Subcutaneous abdominal adipose tissue (tissue), 5 donors: ENCODE measurements around the gene THOC6.

Experiments used
- H3K27ac ChIP-seq: one replicate; pipeline ENCODE4 v1.7.0; 2013; ENCODE audit warnings: low read depth, mild to moderate bottlenecking, inconsistent platforms, low read length, moderate library complexity
- H3K27me3 ChIP-seq, 5 donors: one replicate each; pipeline ENCODE4 v1.7.0; 2013; ENCODE audit warnings: low read length in 5 of 5, inconsistent platforms in 1 of 5; ENCODE audit not compliant: control insufficient read depth in 5 of 5, insufficient read depth in 4 of 5
- H3K36me3 ChIP-seq, 5 donors: one replicate each; pipeline ENCODE4 v1.7.0; 2013; ENCODE audit warnings: low read length in 5 of 5; ENCODE audit not compliant: control insufficient read depth in 5 of 5, insufficient read depth in 5 of 5
- H3K4me1 ChIP-seq, 5 donors: one replicate each; pipeline ENCODE4 v1.7.0; 2013; ENCODE audit warnings: low read length in 5 of 5, mild to moderate bottlenecking in 3 of 5, moderate library complexity in 1 of 5; ENCODE audit not compliant: control insufficient read depth in 5 of 5, insufficient read depth in 5 of 5
- H3K4me3 ChIP-seq, 5 donors: one replicate each; pipeline ENCODE4 v1.7.0; 2013; ENCODE audit warnings: low read length in 5 of 5, low read depth in 1 of 5
- H3K9ac ChIP-seq, 5 donors: one replicate each; pipeline ENCODE4 v1.7.0; 2013; ENCODE audit warnings: low read length in 5 of 5, mild to moderate bottlenecking in 4 of 5, moderate library complexity in 3 of 5
- H3K9me3 ChIP-seq, 5 donors: one replicate each; pipeline ENCODE4 v1.7.0; 2013; ENCODE audit warnings: low read length in 5 of 5; ENCODE audit not compliant: control insufficient read depth in 5 of 5
- donor health status: healthy.
- donor health status: healthy.
- donor health status: healthy.
- donor health status: healthy.
- donor health status: healthy.

Gene THOC6

DNA sequence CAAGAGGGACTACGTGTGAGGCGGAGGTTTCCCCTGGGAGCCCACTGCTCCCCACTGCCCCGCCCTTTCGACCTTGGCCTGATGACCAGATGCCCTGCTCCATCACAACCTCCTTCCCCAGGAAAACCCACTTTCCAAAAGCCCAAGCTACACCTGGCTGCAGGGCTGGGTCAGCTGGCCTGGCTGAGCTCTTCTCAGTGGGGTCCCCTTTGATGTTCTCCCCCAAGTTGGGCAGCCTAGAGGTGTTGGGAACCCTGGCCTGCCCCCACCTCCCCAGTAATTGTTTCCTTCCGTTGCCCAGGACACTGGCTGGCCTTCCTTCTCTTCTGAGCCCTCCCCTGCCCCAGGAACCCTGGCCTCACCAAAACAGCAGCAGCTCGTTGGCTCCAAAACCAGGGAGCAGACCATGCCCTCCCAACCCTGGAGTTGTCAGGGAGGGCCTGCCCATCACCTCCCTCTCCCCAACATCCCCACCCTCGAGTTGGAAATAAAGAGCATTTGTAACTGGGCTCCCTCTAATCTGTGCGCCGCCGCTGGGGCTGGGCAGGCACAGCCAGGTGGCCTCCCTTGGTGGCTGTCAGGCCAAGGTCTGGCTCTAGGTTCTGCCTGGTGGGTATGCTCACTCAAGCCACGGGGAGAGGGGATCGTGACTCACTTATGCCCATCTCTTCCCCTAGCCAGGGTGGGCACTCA lies 9.7 kb upstream of the THOC6 start:
- Histone ChIP-seq H3K27me3 (peaks cover 34 to 68% (median 47%) of the 10 kb centered on the region in 5 donors), H3K4me3 (no peak overlapping the region), H3K9me3 (no peaks in the 10 kb centered on the region), H3K27ac (no peak overlapping the region), H3K36me3 (no peaks in the 10 kb centered on the region), H3K9ac (no peak overlapping the region), H3K4me1 (peaks cover 0 to 6% (median 0%) of the 10 kb centered on the region in 5 donors)

DNA sequence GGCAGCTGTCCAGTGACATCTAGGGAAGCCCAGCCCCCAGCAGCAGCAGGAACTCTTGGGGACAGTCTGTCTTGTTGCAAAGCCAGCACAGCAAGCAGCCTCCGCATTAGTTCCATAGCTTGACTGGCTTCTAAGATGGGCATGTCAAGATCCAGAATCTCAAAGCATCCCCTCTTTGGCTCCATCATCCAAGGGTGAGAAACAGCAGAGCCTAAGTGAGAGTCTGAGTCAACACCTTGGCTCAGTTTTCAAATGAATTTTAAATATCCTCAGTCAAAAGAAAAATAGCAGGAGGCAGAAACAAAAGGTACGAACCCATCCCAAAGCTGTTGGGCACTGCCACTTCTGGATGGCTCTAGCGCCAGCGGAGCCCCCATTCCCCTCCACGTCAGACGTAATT lies 8.9 kb upstream of the THOC6 start:
- Histone ChIP-seq H3K4me1 (peaks cover 0 to 9% (median 4%) of the 10 kb centered on the region in 5 donors), H3K9ac (no peak overlapping the region), H3K27me3 (peaks cover 30 to 62% (median 42%) of the 10 kb centered on the region in 5 donors), H3K4me3 (no peak overlapping the region), H3K27ac (no peak overlapping the region), H3K9me3 (no peaks in the 10 kb centered on the region), H3K36me3 (no peaks in the 10 kb centered on the region)

GRCh38 chr16:3015865-3016521 lies 7.8 kb upstream of the THOC6 start:
- Histone ChIP-seq H3K27me3 (peaks cover 30 to 56% (median 37%) of the 10 kb centered on the region in 5 donors), H3K4me3 (no peak overlapping the region), H3K9me3 (no peaks in the 10 kb centered on the region), H3K4me1 (peaks cover 0 to 18% (median 10%) of the 10 kb centered on the region in 5 donors), H3K27ac (no peak overlapping the region), H3K36me3 (no peaks in the 10 kb centered on the region), H3K9ac (no peak overlapping the region)

- H3K9ac ChIP-seq, result no peak overlapping the region
- H3K4me1 ChIP-seq, result peaks cover 0 to 31% (median 22%) of the 10 kb centered on the region in 5 donors
- H3K36me3 ChIP-seq, result no peaks in the 10 kb centered on the region
- H3K27ac ChIP-seq, result no peak overlapping the region
- H3K27me3 ChIP-seq, result peaks cover 24 to 47% (median 28%) of the 10 kb centered on the region in 5 donors
- H3K9me3 ChIP-seq, result no peaks in the 10 kb centered on the region
- no peak overlapping the region for H3K4me3 ChIP-seq
Observed at GRCh38 chr16:3017344-3017743, 6.5 kb upstream of the THOC6 start.

DNA sequence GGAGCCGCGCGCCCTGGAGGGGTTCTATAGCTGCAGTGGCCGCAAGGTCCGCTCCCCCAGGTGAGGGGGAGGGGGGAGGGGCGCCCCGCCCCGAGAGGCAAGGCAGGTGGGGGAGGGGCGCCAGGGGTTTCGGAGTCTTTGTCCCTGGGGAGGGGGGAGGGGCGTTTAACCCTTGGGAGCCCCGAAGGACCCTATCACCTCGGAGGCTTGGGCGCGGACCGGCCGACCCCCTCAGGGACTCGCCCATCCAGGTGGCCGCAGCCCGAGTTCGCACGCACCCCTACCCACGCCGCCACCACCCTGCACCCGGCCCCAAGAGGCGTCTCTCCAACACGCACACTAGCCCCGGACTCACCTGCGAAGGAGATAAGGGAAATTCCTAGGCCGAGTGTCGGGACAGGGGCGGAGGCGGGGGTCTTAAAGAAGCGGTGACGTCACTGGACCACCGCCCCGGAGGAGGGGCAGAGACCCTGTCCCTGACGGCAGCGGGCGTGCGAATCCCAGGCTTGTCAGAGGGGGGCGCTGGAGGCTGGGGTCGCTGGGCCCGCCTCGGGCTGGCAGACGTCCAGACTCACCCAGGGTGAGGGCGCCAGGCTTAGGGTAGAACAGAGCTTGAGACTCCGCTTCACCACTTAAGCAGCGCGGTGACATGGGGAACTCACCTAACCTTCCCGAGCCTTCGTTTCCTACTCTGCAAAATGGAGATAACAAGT lies 5.9 kb upstream of the THOC6 start, which contains the start of gene CLDN6:
Gene CLDN6 (minus strand): TSS at position 390 of the 713 bp plus-strand sequence. CDS start 2,162 bp downstream, outside the sequence.
- H3K4me3 ChIP-seq, result no peak within 1 kb of the TSS
- H3K27me3 ChIP-seq, result peaks cover 20 to 41% (median 23%) of the 10 kb centered on the region in 5 donors
- H3K27ac ChIP-seq, result no peak within 1 kb of the TSS
- H3K4me1 ChIP-seq, result peaks cover 4 to 37% (median 28%) of the 10 kb centered on the region in 5 donors
- no peak within 1 kb of the TSS for H3K9ac ChIP-seq
- no peaks in the 10 kb centered on the region for H3K36me3 ChIP-seq
- H3K9me3 ChIP-seq, result no peaks in the 10 kb centered on the region

- Histone ChIP-seq H3K9ac (peak overlapping the region in 1 of 5 donors; percentile 73), H3K4me3 (peak overlapping the region; percentile 23 to 82 (median 70)), H3K4me1 (peaks cover 4 to 53% (median 45%) of the 10 kb centered on the region in 5 donors), H3K27ac (no peak overlapping the region), H3K9me3 (no peaks in the 10 kb centered on the region), H3K36me3 (no peaks in the 10 kb centered on the region), H3K27me3 (peaks cover 6 to 24% (median 10%) of the 10 kb centered on the region in 5 donors)
Observed at GRCh38 chr16:3019594-3020246, 4.1 kb upstream of the THOC6 start.

DNA sequence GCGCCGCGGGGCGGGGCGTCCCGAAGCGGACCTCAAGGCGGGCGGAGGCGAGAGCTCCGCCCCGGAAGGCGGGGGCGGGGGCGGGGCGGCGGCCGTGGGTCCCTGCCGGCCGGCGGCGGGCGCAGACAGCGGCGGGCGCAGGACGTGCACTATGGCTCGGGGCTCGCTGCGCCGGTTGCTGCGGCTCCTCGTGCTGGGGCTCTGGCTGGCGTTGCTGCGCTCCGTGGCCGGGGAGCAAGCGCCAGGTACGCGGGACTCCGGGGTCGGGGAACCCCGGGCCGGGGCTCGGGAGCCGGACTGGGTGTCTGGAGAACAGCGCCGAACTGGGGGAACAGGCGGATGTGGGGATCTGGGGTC lies 3.6 kb upstream of the THOC6 start, which contains the start of gene TNFRSF12A:
Gene TNFRSF12A (plus strand): TSS at position 122 of the 357 bp plus-strand sequence. CDS start 30 bp downstream, at position 152.
- Histone ChIP-seq H3K4me1 (peaks cover 4 to 53% (median 45%) of the 10 kb centered on the region in 5 donors), H3K9ac (peak within 1 kb of the TSS; percentile 66 to 96 (median 92)), H3K4me3 (peak within 1 kb of the TSS; percentile 70 to 90 (median 82))

DNA sequence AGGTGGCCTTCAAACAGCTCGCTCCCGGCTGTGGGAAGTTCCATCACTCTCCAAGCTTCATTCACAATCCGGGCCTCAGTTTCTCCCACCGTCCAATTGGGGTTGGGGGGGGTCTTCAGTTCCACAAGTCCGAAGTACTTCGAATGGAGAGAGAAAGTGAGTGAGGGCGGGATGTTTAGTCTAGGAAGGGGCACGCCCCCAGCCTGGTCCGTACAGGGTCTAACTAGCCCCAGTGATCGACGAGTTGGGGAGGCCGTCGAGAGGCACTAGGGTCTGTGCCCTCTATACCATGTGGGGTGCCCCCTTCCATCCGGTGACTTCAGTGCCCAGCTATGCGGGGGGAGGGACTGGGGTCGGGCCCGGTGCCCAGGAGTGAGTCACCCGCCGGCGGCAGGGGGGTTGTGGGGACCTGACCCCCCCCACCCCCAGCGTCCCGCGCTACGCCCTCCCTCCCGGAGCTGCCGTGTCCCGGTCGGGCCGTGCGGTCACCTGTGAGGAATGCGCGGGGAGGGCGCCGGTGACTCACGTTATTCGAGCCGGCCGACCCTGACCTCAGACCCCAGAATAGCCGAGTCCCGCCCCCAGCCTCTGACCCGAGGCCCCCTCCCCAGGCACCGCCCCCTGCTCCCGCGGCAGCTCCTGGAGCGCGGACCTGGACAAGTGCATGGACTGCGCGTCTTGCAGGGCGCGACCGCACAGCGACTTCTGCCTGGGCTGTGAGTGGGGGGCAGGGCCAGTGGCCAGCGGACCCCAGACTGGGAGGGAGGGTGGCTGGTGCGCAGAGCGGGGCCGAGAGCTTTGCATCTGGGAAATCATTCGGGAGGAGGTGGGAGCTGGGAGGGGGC lies 3.0 kb upstream of the THOC6 start:
- peaks cover 0 to 3% (median 0%) of the 10 kb centered on the region in 5 donors for H3K36me3 ChIP-seq
- peak overlapping the region; percentile 66 to 96 (median 92) for H3K9ac ChIP-seq
- peak overlapping the region; percentile 70 to 90 (median 82) for H3K4me3 ChIP-seq
- peaks cover 4 to 53% (median 45%) of the 10 kb centered on the region in 5 donors for H3K4me1 ChIP-seq
- peaks cover 6 to 19% (median 10%) of the 10 kb centered on the region in 5 donors for H3K27me3 ChIP-seq
- H3K9me3 ChIP-seq, result no peaks in the 10 kb centered on the region
- H3K27ac ChIP-seq, result peak overlapping the region; percentile 93

More for the DNA sequence above, 3.6 kb upstream of the THOC6 start, which contains the start of gene TNFRSF12A:
- no peaks in the 10 kb centered on the region for H3K9me3 ChIP-seq
- peak within 1 kb of the TSS; percentile 93 for H3K27ac ChIP-seq
- peaks cover 6 to 19% (median 10%) of the 10 kb centered on the region in 5 donors for H3K27me3 ChIP-seq
- no peaks in the 10 kb centered on the region for H3K36me3 ChIP-seq
